ENCODE results near the gene SEPTIN12. TPM values are rescaled to one million over a fixed set of nuclear protein-coding genes. Genes with fewer than 3 reads are reported as not detected.

Gene SEPTIN12
- total and polyA plus RNA-seq, 2 experiments from 2014 or later, result not detected

DNA sequence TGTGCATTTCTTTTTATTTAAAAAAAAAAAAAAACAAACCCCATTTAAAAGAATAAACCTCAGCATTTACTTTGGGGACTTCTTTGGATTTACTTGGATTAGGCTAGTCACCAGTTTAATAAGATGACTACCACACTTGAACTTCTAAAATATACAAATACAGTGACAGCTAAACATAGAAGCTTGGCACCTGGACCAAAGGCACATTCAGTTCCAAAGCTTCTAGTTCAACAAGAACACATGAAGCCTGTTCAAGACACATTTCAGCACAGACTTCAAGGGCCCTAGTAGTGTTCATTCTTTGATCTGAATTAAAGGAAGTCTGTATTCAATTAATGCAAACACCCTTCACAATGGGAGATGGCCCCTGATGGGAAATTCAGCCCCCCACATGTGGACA is 25.9 kb upstream of the SEPTIN12 start:
- Histone ChIP-seq H3F3A (replicated peaks; ENCODE audit: low read depth) (0 out of 2 replicates have a peak, but pooled peaks cover 8% of the 10 kb centered on the region), H3K4me3 (no peak overlapping the region), H3K9me2 (ENCODE audit: insufficient read depth) (no peaks in the 10 kb centered on the region), H2AFZ (no peak overlapping the region), H3K27ac (ENCODE audit: low read depth) (no peak overlapping the region), H3K4me2 (no peak overlapping the region), H3K36me3 (ENCODE audit: insufficient read depth) (peaks cover 29% of the 10 kb centered on the region), H3K27me3 (ENCODE audit: insufficient read depth) (no peaks in the 10 kb centered on the region), H4K20me1 (replicated peaks; ENCODE audit: insufficient read depth) (no peaks in the 10 kb centered on the region; the same call in 1 of the 2 replicates), H3K79me2 (replicated peaks; ENCODE audit: insufficient read depth) (0 out of 2 replicates have a peak, but pooled peaks cover 3% of the 10 kb centered on the region), H3K4me1 (ENCODE audit: insufficient read depth) (no peaks in the 10 kb centered on the region)
- no peak for TF ChIP-seq NANOG (IDR thresholded peaks at IDR 0.05; ENCODE audit: borderline replicate concordance)
- TF ChIP-seq, protein P1, sequence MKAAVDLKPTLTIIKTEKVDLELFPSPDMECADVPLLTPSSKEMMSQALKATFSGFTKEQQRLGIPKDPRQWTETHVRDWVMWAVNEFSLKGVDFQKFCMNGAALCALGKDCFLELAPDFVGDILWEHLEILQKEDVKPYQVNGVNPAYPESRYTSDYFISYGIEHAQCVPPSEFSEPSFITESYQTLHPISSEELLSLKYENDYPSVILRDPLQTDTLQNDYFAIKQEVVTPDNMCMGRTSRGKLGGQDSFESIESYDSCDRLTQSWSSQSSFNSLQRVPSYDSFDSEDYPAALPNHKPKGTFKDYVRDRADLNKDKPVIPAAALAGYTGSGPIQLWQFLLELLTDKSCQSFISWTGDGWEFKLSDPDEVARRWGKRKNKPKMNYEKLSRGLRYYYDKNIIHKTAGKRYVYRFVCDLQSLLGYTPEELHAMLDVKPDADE (IDR thresholded peaks at IDR 0.05), result no peak
- no peak for TF ChIP-seq POLR2AphosphoS5 (IDR thresholded peaks at IDR 0.05; ENCODE audit: low read depth)
- peaks cover 8% of the 10 kb centered on the region for H3K27me3 Mint-ChIP-seq (ENCODE audit: insufficient read depth, low read depth, poor library complexity)
- no peaks in the 10 kb centered on the region for H3K9me3 Mint-ChIP-seq
- no peak overlapping the region for H3K27ac Mint-ChIP-seq
- H3K36me3 Mint-ChIP-seq (ENCODE audit: low read depth), result peaks cover 81% of the 10 kb centered on the region
- no peaks in the 10 kb centered on the region for H3K4me1 Mint-ChIP-seq
- ATAC-seq (no peak), DNase-seq (ENCODE audit: low spot score) (no peak)
- H3K4me3 Mint-ChIP-seq, result no peak overlapping the region

DNA sequence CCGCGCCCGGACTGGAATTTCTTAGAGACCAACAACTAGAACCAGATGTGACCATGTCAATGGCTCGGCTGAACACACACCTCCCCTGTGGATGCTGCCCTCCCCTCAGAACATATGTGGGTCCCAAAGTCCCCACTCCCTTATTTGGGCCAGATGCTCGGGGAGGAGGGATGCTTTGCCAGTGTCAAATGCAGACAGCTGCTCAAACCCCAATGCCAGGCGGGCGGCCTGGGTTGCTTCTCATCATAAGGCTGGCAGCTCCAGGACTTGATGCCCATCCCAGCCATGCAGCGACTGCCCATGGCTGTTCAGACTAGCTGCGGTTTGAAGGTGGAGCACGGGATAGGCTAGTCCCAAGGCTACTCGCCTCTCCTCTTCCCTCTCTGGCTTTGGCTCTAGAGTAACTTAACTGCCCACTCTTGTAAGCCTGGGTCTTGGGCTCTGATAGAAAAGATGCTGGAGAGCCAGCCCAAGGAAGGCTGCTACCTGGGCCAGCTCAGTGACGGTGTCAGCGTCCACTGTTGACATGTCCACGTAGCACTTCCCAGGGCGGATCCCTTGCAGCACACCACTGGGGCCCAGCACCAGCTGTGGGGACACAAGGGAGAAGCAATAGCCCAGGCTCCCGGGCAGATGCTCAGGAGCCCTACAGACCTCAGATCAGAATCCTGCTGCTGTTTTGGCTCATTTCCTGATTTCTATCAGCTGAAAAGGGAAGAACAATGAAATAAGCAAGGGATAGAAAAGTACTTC is 25.3 kb upstream of the SEPTIN12 start:
- Mint-ChIP-seq H3K4me1 (no peaks in the 10 kb centered on the region), H3K4me3 (no peak overlapping the region), H3K36me3 (ENCODE audit: low read depth) (peaks cover 81% of the 10 kb centered on the region), H3K9me3 (no peaks in the 10 kb centered on the region), H3K27me3 (ENCODE audit: insufficient read depth, low read depth, poor library complexity) (peaks cover 7% of the 10 kb centered on the region), H3K27ac (no peak overlapping the region)
- Histone ChIP-seq H4K20me1 (replicated peaks; ENCODE audit: insufficient read depth) (no peaks in the 10 kb centered on the region), H3K4me1 (ENCODE audit: insufficient read depth) (no peaks in the 10 kb centered on the region), H2AFZ (no peak overlapping the region), H3K4me2 (no peak overlapping the region), H3K79me2 (replicated peaks; ENCODE audit: insufficient read depth) (0 out of 2 replicates have a peak, but pooled peaks cover 3% of the 10 kb centered on the region), H3K27me3 (ENCODE audit: insufficient read depth) (no peaks in the 10 kb centered on the region), H3K4me3 (no peak overlapping the region), H3K36me3 (ENCODE audit: insufficient read depth) (peaks cover 34% of the 10 kb centered on the region), H3K9me2 (ENCODE audit: insufficient read depth) (no peaks in the 10 kb centered on the region), H3F3A (replicated peaks; ENCODE audit: low read depth) (0 out of 2 replicates have a peak, but pooled peaks cover 12% of the 10 kb centered on the region), H3K27ac (ENCODE audit: low read depth) (no peak overlapping the region)
- ATAC-seq (no peak), DNase-seq (ENCODE audit: low spot score) (no peak)
- no peak for TF ChIP-seq NANOG (IDR thresholded peaks at IDR 0.05; ENCODE audit: borderline replicate concordance)
- no peak for TF ChIP-seq EZH2 (IDR thresholded peaks at IDR 0.05; ENCODE audit: low read depth, unreplicated experiment)
- TF ChIP-seq JUNB (IDR thresholded peaks at IDR 0.05; ENCODE audit: unreplicated experiment), result no peak
- TF ChIP-seq, protein P2, sequence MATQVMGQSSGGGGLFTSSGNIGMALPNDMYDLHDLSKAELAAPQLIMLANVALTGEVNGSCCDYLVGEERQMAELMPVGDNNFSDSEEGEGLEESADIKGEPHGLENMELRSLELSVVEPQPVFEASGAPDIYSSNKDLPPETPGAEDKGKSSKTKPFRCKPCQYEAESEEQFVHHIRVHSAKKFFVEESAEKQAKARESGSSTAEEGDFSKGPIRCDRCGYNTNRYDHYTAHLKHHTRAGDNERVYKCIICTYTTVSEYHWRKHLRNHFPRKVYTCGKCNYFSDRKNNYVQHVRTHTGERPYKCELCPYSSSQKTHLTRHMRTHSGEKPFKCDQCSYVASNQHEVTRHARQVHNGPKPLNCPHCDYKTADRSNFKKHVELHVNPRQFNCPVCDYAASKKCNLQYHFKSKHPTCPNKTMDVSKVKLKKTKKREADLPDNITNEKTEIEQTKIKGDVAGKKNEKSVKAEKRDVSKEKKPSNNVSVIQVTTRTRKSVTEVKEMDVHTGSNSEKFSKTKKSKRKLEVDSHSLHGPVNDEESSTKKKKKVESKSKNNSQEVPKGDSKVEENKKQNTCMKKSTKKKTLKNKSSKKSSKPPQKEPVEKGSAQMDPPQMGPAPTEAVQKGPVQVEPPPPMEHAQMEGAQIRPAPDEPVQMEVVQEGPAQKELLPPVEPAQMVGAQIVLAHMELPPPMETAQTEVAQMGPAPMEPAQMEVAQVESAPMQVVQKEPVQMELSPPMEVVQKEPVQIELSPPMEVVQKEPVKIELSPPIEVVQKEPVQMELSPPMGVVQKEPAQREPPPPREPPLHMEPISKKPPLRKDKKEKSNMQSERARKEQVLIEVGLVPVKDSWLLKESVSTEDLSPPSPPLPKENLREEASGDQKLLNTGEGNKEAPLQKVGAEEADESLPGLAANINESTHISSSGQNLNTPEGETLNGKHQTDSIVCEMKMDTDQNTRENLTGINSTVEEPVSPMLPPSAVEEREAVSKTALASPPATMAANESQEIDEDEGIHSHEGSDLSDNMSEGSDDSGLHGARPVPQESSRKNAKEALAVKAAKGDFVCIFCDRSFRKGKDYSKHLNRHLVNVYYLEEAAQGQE (IDR thresholded peaks at IDR 0.05; ENCODE audit: unreplicated experiment), result no peak
- TF ChIP-seq, protein P1 (IDR thresholded peaks at IDR 0.05), result no peak
- no peak for TF ChIP-seq ZNF114 (CRISPR knock-in tag; IDR thresholded peaks at IDR 0.05)
- TF ChIP-seq STAT1 (IDR thresholded peaks at IDR 0.05; ENCODE audit: unreplicated experiment), result no peak
